ENCODE data around the gene CHGA. TPM values are rescaled to one million over a fixed set of nuclear protein-coding genes. Genes with fewer than 3 reads are reported as not detected.

CHGA gene
- total and polyA plus RNA-seq, 2 of the 8 experiments (the other 6 are each of a cell fraction or from before 2014, with no cell fraction given) = 17.5 to 28.2 TPM

DNA sequence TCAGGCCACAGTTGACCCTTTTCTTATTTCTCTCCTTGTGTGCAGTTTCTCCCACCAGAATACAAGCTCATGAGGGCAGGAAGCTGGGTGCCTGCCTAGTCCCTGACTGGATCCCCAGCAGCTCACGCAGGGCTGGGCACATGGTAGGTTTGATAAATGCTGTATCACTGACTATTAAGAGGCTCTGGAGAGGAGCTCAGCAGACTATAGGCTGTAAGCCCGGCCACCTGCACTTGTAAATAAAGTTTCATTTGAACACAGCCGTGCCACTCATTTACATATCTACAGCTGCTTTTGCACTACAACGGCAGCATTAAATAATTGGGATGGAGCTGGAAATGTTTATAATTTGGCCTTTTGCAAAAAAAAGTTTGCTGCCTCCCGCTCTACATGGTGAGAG is 32.0 kb downstream of the CHGA start:
- Histone ChIP-seq H3K23me2 (ENCODE audit: low read depth, low read length) (no peaks in the 10 kb centered on the region), H2BK12ac (ENCODE audit: low read depth, low read length) (no peak overlapping the region), H3K36me3 (ENCODE audit: control insufficient read depth in 2 of 4, insufficient read depth in 4 of 4, low read length in 3 of 4) (peaks cover 6 to 29% (median 18%) of the 10 kb centered on the region in 4 experiments), H2AFZ (ENCODE audit: low read length) (no peak overlapping the region), H3K18ac (ENCODE audit: extremely low read depth, low read length) (no peak overlapping the region), H2BK5ac (ENCODE audit: low read depth, low read length) (no peak overlapping the region), H4K91ac (replicated peaks; ENCODE audit: insufficient read length, low read length) (no peak overlapping the region), H3K4me3 (ENCODE audit: extremely low read depth in 1 of 4, insufficient read depth in 2 of 4, low read depth in 3 of 4, low read length in 4 of 4) (no peak overlapping the region), H2BK120ac (replicated peaks; ENCODE audit: low read depth, low read length) (no peak overlapping the region), H3K4ac (replicated peaks; ENCODE audit: insufficient read length, low read depth, low read length) (no peak overlapping the region), H3K79me1 (ENCODE audit: low read depth, low read length) (no peaks in the 10 kb centered on the region), H3K23ac (ENCODE audit: insufficient read length) (no peak overlapping the region), H3K9ac (replicated peaks in 1 of 4; ENCODE audit: extremely low read depth in 1 of 4, low read depth in 3 of 4, low read length in 3 of 4) (no peak overlapping the region), H3K79me2 (ENCODE audit: control insufficient read depth in 1 of 2, insufficient read depth in 2 of 2, low read length in 2 of 2) (no peaks in the 10 kb centered on the region), H3K9me3 (ENCODE audit: insufficient read depth in 2 of 2, low read depth in 1 of 2, low read length in 1 of 2) (no peaks in the 10 kb centered on the region), H3K27ac (ENCODE audit: low read depth, low read length) (no peak overlapping the region), H2BK20ac (ENCODE audit: low read length) (no peak overlapping the region), H4K5ac (ENCODE audit: insufficient read length, low read depth, low read length) (no peak overlapping the region), H4K8ac (ENCODE audit: extremely low read depth, insufficient read depth, low read length) (no peak overlapping the region; the same call in 1 of the 2 replicates), H3K4me2 (ENCODE audit: insufficient read depth in 1 of 2, low read depth in 2 of 2, low read length in 2 of 2) (no peak overlapping the region), H3K56ac (replicated peaks; ENCODE audit: insufficient read length, low read depth, low read length) (no peak overlapping the region), H3K4me1 (replicated peaks in 1 of 4; ENCODE audit: control insufficient read depth in 3 of 4, insufficient read depth in 4 of 4, low read length in 3 of 4) (peaks cover 0 to 3% (median 0%) of the 10 kb centered on the region in 4 experiments; a peak in 1 of 7 replicates), H4K20me1 (replicated peaks in 1 of 2; ENCODE audit: control insufficient read depth in 1 of 2, insufficient read depth in 2 of 2, low read length in 2 of 2) (peaks cover 5 to 7% of the 10 kb centered on the region in 2 experiments), H3K27me3 (replicated peaks in 1 of 4; ENCODE audit: control insufficient read depth in 3 of 4, extremely low read depth in 1 of 4, insufficient read depth in 3 of 4, low read length in 3 of 4) (no peaks in the 10 kb centered on the region), H2AK5ac (ENCODE audit: low read depth, low read length) (no peak overlapping the region), H3K14ac (ENCODE audit: insufficient read length) (no peak overlapping the region), H2BK15ac (ENCODE audit: low read length) (no peak overlapping the region)
- ChIA-PET POLR2A (ENCODE audit: partially characterized antibody) (no interaction called here), CTCF (ENCODE audit: partially characterized antibody) (interaction anchor here (0.6 to 5.9 kb wide), 18 partner anchors 8 to 270 kb away, joined by 3 to 43 read pairs (median 4); no protein-coding TSS in a partner anchor)
- FAIRE-seq (no peak), DNase-seq (ENCODE audit: low read depth in 1 of 2, low spot score in 2 of 2) (no peak)
- 80% methylated on average over 5 of the region's 5 CpGs; no CpG with 5 or more reads in 1 of the 2 experiments for WGBS, 2 experiments (ENCODE audit: extremely low coverage in 1 of 2, insufficient coverage in 1 of 2, insufficient read length in 1 of 2, insufficient replicate concordance in 2 of 2, low coverage in 1 of 2, low lambda C conversion rate in 2 of 2, missing lambda C conversion rate in 1 of 2)
- TF ChIP-seq TCF12 (IDR thresholded peaks at IDR 0.05; ENCODE audit: low read depth, low read length) = no peak
- TF ChIP-seq BCL11A (IDR thresholded peaks at IDR 0.05; ENCODE audit: low read depth in 2 of 2, low read length in 2 of 2) = no peak
- no peak for TF ChIP-seq RFX5 (IDR thresholded peaks at IDR 0.05; ENCODE audit: borderline replicate concordance, low read depth, low read length)
- TF ChIP-seq, protein P1, sequence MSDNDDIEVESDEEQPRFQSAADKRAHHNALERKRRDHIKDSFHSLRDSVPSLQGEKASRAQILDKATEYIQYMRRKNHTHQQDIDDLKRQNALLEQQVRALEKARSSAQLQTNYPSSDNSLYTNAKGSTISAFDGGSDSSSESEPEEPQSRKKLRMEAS (IDR thresholded peaks at IDR 0.05) = no peak
- no peak for TF ChIP-seq ZNF274 (IDR thresholded peaks at IDR 0.05; ENCODE audit: borderline replicate concordance, extremely low read depth, low read length)
- no peak for TF ChIP-seq RXRA (IDR thresholded peaks at IDR 0.05; ENCODE audit: insufficient read depth, low read depth, low read length)
- no peak for TF ChIP-seq HDAC2 (IDR thresholded peaks at IDR 0.05; ENCODE audit: borderline replicate concordance in 1 of 2, low read depth in 2 of 2, low read length in 2 of 2)
- no peak for TF ChIP-seq RNF2 (IDR thresholded peaks at IDR 0.05; ENCODE audit: borderline replicate concordance, low read depth, low read length, missing control alignments, poor library complexity, severe bottlenecking)
- TF ChIP-seq POLR2A (IDR thresholded peaks at IDR 0.05; ENCODE audit: control extremely low read depth in 1 of 2, low read depth in 2 of 2, low read length in 2 of 2) = no peak
- TF ChIP-seq CHD2 (IDR thresholded peaks at IDR 0.05; ENCODE audit: low read length) = no peak
- TF ChIP-seq CBX8 (IDR thresholded peaks at IDR 0.05; ENCODE audit: borderline replicate concordance, low read depth, low read length) = no peak
- TF ChIP-seq SP1 (IDR thresholded peaks at IDR 0.05; ENCODE audit: low read depth, low read length) = no peak
- no peak for TF ChIP-seq JUND (IDR thresholded peaks at IDR 0.05; ENCODE audit: low read length)
- no peak for TF ChIP-seq KDM1A (IDR thresholded peaks at IDR 0.05; ENCODE audit: borderline replicate concordance, low read length)

All from H1 (cell line).